Astrocyte (in vitro differentiated cells and primary cell): ENCODE measurements around the gene ZNF528. TPM values are rescaled to one million over a fixed set of nuclear protein-coding genes. Genes with fewer than 3 reads are reported as not detected.

ENCODE experiments used
- DNase-seq: peaks from one replicate; pipeline ENCODE4 v3.0.0-alpha.2; 2010; ENCODE audit warnings: low read depth
- FAIRE-seq: peaks from 2 replicates; lab custom pipeline; 2011; peaks lifted over from hg19 to GRCh38; lab: Jason Lieb, UNC
- H2AFZ ChIP-seq: 2 replicates; pipeline ENCODE4 v1.6.0; 2012; ENCODE audit warnings: low read depth, low read length, inconsistent platforms
- H3K27ac ChIP-seq: 2 replicates; pipeline ENCODE4 v1.5.1; 2011; ENCODE audit warnings: low read depth, low read length, inconsistent platforms
- H3K27me3 ChIP-seq: 2 replicates; pipeline ENCODE4 v1.6.0; 2011; ENCODE audit warnings: low read length, inconsistent platforms; ENCODE audit not compliant: insufficient read depth
- H3K36me3 ChIP-seq: 2 replicates; pipeline ENCODE4 v1.5.1; 2011; ENCODE audit warnings: low read length, inconsistent platforms; ENCODE audit not compliant: insufficient read depth
- H3K4me1 ChIP-seq: 2 replicates; pipeline ENCODE4 v1.5.1; 2011; ENCODE audit warnings: low read length, inconsistent platforms; ENCODE audit not compliant: insufficient read depth
- H3K4me2 ChIP-seq: 2 replicates; pipeline ENCODE4 v1.6.0; 2012; ENCODE audit warnings: low read length, inconsistent platforms
- H3K4me3 ChIP-seq: 2 replicates; pipeline ENCODE4 v1.5.1; 2011; ENCODE audit warnings: low read depth, mild to moderate bottlenecking, low read length, inconsistent platforms; ENCODE audit not compliant: insufficient read depth
- H3K79me2 ChIP-seq: 2 replicates; pipeline ENCODE4 v1.6.0; 2012; ENCODE audit warnings: mild to moderate bottlenecking, low read length, inconsistent platforms; ENCODE audit not compliant: insufficient read depth
- H3K9ac ChIP-seq: 2 replicates; pipeline ENCODE4 v1.6.0; 2012; ENCODE audit warnings: mild to moderate bottlenecking, low read length, inconsistent platforms
- H3K9me3 ChIP-seq: 2 replicates; pipeline ENCODE4 v1.5.1; 2012; ENCODE audit warnings: low read depth, mild to moderate bottlenecking, low read length, inconsistent platforms; ENCODE audit not compliant: insufficient read depth
- H4K20me1 ChIP-seq: 2 replicates; pipeline ENCODE4 v1.6.0; 2012; ENCODE audit warnings: low read length, inconsistent platforms; ENCODE audit not compliant: insufficient read depth
- H3K27ac Mint-ChIP-seq: one replicate; pipeline ENCODE4 v1.8.0; 2021; ENCODE audit warnings: mild to moderate bottlenecking, mixed read lengths; ENCODE audit not compliant: unreplicated experiment
- H3K27me3 Mint-ChIP-seq: one replicate; pipeline ENCODE4 v1.8.0; 2021; ENCODE audit warnings: low read depth, mixed read lengths; ENCODE audit not compliant: unreplicated experiment
- H3K36me3 Mint-ChIP-seq: one replicate; pipeline ENCODE4 v1.8.0; 2021; ENCODE audit warnings: low read depth, mixed read lengths; ENCODE audit not compliant: unreplicated experiment
- H3K4me1 Mint-ChIP-seq: one replicate; pipeline ENCODE4 v1.8.0; 2021; ENCODE audit warnings: low read depth, mixed read lengths; ENCODE audit not compliant: unreplicated experiment
- H3K4me3 Mint-ChIP-seq: one replicate; pipeline ENCODE4 v1.8.0; 2021; ENCODE audit warnings: mild to moderate bottlenecking, moderate library complexity, mixed read lengths; ENCODE audit not compliant: unreplicated experiment
- H3K9me3 Mint-ChIP-seq: one replicate; pipeline ENCODE4 v1.8.0; 2021; ENCODE audit warnings: mild to moderate bottlenecking, mixed read lengths; ENCODE audit not compliant: unreplicated experiment
- EZH2 ChIP-seq: IDR thresholded peaks from 2 replicates; pipeline ENCODE4 v1.6.1; 2012; ENCODE audit warnings: mild to moderate bottlenecking, low read length, inconsistent platforms; ENCODE audit not compliant: insufficient read depth
- total RNA-seq: library from RNA; stranded (reverse); gene quantifications from 2 replicates; pipeline ENCODE4 v1.2.1, GENCODE V29; 2021
- TF ChIP-seq, protein P1 (sequence below): IDR thresholded peaks from 2 replicates; pipeline ENCODE4 v1.5.1; 2011; ENCODE audit warnings: low read depth, mild to moderate bottlenecking, inconsistent platforms, low read length, moderate library complexity; ENCODE audit not compliant: insufficient read depth

The ZNF528 gene
- total RNA-seq, 1 donor from 2014 or later = 8.1 TPM

DNA sequence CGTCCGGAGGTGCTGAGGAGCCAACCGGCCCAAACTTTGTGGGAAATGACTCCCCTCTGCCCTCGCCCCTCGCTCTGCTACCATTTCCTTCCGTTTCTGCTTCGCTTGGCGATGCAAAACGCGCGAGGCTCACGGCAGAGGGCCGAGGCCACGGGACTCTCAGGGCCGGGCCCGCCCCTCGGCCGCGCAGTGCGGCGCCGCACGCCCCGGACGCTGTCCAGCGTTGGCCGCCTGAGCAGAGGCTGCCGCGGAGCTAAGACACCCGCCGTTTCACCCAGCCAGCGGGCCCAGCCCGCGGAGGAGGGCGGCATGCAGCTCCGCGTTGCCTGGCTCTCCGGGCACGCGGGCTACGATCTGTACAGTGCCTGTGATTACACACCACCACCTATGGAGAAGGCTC lies 53.6 kb downstream of the ZNF528 start:
- peaks cover 17% of the 10 kb centered on the region for H3K9me3 Mint-ChIP-seq

DNA sequence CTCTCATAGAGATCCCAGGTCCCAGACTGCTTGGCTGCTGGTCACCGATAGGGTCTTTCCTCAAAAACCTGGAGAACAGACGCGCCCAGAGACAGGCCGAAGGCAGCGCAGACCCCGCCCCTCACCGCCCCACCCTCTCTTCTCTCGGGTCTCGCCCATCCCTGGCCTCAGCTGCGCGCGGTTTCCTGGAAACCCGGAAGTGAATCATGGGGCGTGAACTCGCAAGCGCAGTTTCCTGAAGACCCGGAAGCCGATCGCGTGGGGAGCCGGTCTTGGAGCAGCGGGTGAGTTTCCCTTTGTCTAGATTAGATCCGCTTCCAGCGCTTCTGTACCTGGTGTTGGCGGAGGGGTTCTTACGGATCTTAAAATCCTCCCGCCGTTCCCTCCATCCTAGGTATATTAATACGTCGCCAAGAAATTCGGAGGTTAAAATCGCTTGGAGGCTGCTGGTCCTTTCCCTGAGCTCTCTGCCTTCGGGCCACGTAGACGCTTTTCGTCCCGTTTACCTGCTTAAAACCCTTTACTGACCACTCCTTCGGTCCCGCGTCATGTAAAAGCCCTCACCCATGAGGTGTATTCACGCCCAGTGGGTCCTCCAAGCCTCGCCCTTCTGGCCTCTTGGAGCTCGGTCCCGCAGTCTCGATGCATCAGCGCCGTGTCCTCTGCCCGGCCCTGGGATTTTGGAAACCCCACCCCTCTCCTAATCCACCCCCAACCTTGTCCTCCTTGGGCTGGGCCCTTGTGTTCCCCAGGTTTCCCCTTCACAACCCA lies 55.9 kb downstream of the ZNF528 start, which contains the start of gene ZNF578:
Gene ZNF578 (plus strand): TSS at position 230 of the 771 bp plus-strand sequence. CDS start 48,293 bp downstream, outside the sequence.
- Histone ChIP-seq H3K27ac (peak within 1 kb of the TSS; percentile 1), H3K4me1 (peaks cover 3% of the 10 kb centered on the region), H3K9ac (peak within 1 kb of the TSS; percentile 82), H3K4me3 (peak within 1 kb of the TSS; percentile 90), H3K36me3 (peaks cover 10% of the 10 kb centered on the region), H4K20me1 (no peaks in the 10 kb centered on the region), H3K27me3 (no peaks in the 10 kb centered on the region), H3K9me3 (peaks cover 48% of the 10 kb centered on the region), H3K79me2 (peaks cover 4% of the 10 kb centered on the region), H3K4me2 (peak within 1 kb of the TSS; percentile 94), H2AFZ (peak within 1 kb of the TSS; percentile 94)
- DNase-seq (peak; percentile 84), FAIRE-seq (no peak)
- no peaks in the 10 kb centered on the region for H3K27me3 Mint-ChIP-seq
- no peak within 1 kb of the TSS for H3K27ac Mint-ChIP-seq
- TF ChIP-seq, protein P1, sequence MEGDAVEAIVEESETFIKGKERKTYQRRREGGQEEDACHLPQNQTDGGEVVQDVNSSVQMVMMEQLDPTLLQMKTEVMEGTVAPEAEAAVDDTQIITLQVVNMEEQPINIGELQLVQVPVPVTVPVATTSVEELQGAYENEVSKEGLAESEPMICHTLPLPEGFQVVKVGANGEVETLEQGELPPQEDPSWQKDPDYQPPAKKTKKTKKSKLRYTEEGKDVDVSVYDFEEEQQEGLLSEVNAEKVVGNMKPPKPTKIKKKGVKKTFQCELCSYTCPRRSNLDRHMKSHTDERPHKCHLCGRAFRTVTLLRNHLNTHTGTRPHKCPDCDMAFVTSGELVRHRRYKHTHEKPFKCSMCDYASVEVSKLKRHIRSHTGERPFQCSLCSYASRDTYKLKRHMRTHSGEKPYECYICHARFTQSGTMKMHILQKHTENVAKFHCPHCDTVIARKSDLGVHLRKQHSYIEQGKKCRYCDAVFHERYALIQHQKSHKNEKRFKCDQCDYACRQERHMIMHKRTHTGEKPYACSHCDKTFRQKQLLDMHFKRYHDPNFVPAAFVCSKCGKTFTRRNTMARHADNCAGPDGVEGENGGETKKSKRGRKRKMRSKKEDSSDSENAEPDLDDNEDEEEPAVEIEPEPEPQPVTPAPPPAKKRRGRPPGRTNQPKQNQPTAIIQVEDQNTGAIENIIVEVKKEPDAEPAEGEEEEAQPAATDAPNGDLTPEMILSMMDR = no peak
- no peak for TF ChIP-seq EZH2
- H3K9me3 Mint-ChIP-seq = peaks cover 20% of the 10 kb centered on the region
- H3K4me1 Mint-ChIP-seq = no peaks in the 10 kb centered on the region
- H3K4me3 Mint-ChIP-seq = no peak within 1 kb of the TSS
- H3K36me3 Mint-ChIP-seq = no peaks in the 10 kb centered on the region

More for the DNA sequence above, 53.6 kb downstream of the ZNF528 start:
- Histone ChIP-seq H3K4me3 (no peak overlapping the region), H3K9me3 (peaks cover 33% of the 10 kb centered on the region), H3K36me3 (no peaks in the 10 kb centered on the region), H4K20me1 (no peaks in the 10 kb centered on the region), H3K4me2 (no peak overlapping the region), H2AFZ (peak overlapping the region; percentile 41), H3K27me3 (no peaks in the 10 kb centered on the region), H3K9ac (no peak overlapping the region), H3K4me1 (peaks cover 3% of the 10 kb centered on the region), H3K27ac (no peak overlapping the region), H3K79me2 (peaks cover 4% of the 10 kb centered on the region)
- Mint-ChIP-seq H3K27ac (no peak overlapping the region), H3K4me3 (no peak overlapping the region), H3K4me1 (no peaks in the 10 kb centered on the region), H3K36me3 (no peaks in the 10 kb centered on the region), H3K27me3 (no peaks in the 10 kb centered on the region)
- no peak for FAIRE-seq
- TF ChIP-seq, protein P1 = no peak
- no peak for TF ChIP-seq EZH2
- no peak for DNase-seq
